B cell (primary cell): ENCODE measurements around the gene PIGC.

Experiments used
- CTCF ChIP-seq: fragments of 200-600 bp; IDR thresholded peaks from one replicate; pipeline ENCODE4 v1.8.0; 2022; ENCODE audit warnings: antibody characterized with exemption, mild to moderate bottlenecking
- EZH2 ChIP-seq: IDR thresholded peaks from 2 replicates; pipeline ENCODE4 v1.6.1; 2012; ENCODE audit warnings: borderline replicate concordance, low read depth, mild to moderate bottlenecking, moderate library complexity, low read length; ENCODE audit not compliant: insufficient read depth, poor library complexity, severe bottlenecking

- TF ChIP-seq CTCF (no peak), EZH2 (no peak)
Observed at GRCh38 chr1:172450524-172450885, 6.6 kb upstream of the PIGC start.
